Measurements from ENCODE around the gene PAEP. TPM values are rescaled to one million over a fixed set of nuclear protein-coding genes. Genes with fewer than 3 reads are reported as not detected.

The PAEP gene
- total and polyA plus RNA-seq, 4 donors = 0.42 to 0.55 TPM; not detected in 2

Other genes starting within 250 kb of the PAEP start
- gene PPP1R26, start 82.0 kb upstream of the PAEP start, total RNA-seq = 10 to 100 TPM; 16.1 to 19.6 TPM
- gene PPP1R26, start 82.0 kb upstream of the PAEP start, polyA plus RNA-seq (ENCODE audit: insufficient read length in 2 of 2) = 10 to 100 TPM; 37.2 to 37.8 TPM
- 10 to 100 TPM; 10.9 to 23.5 TPM for gene MRPS2, start 61.1 kb upstream of the PAEP start, total RNA-seq
- 10 to 100 TPM; 53.6 to 60.9 TPM for gene MRPS2, start 61.1 kb upstream of the PAEP start, polyA plus RNA-seq (ENCODE audit: insufficient read length in 2 of 2)
- gene LCN1, start 40.3 kb upstream of the PAEP start, total RNA-seq = not detected
- not detected for gene LCN1, start 40.3 kb upstream of the PAEP start, polyA plus RNA-seq (ENCODE audit: insufficient read length in 2 of 2)
- gene OBP2A, start 15.6 kb upstream of the PAEP start, total RNA-seq = not detected
- not detected for gene OBP2A, start 15.6 kb upstream of the PAEP start, polyA plus RNA-seq (ENCODE audit: insufficient read length in 2 of 2)
- gene GLT6D1, start 77.8 kb downstream of the PAEP start, total RNA-seq = not detected
- not detected for gene GLT6D1, start 77.8 kb downstream of the PAEP start, polyA plus RNA-seq (ENCODE audit: insufficient read length in 2 of 2)
- not detected for gene LCN9, start 101.6 kb downstream of the PAEP start, total RNA-seq
- gene LCN9, start 101.6 kb downstream of the PAEP start, polyA plus RNA-seq (ENCODE audit: insufficient read length in 2 of 2) = not detected
- under 1 TPM; 0.50 to 0.99 TPM for gene SOHLH1, start 137.7 kb downstream of the PAEP start, total RNA-seq
- gene SOHLH1, start 137.7 kb downstream of the PAEP start, polyA plus RNA-seq (ENCODE audit: insufficient read length in 2 of 2) = 1 to 10 TPM in 1 of 2 donors, under 1 TPM in 1; 0.43 to 1.0 TPM
- 10 to 100 TPM in 1 of 2 donors, 1 to 10 TPM in 1; 9.5 to 14.7 TPM for gene KCNT1, start 140.4 kb downstream of the PAEP start, total RNA-seq
- gene KCNT1, start 140.4 kb downstream of the PAEP start, polyA plus RNA-seq (ENCODE audit: insufficient read length in 2 of 2) = 10 to 100 TPM; 17.8 to 24.7 TPM